CD4-positive, alpha-beta T cell treated with Interleukin-12 subunit alpha and Interleukin-12 subunit beta, for 1 hour (primary cell): ENCODE data around the gene BUD13.

Experiments used
- DNase-seq: peaks from one replicate; pipeline ENCODE4 v3.0.0-alpha.2; 2020

The BUD13 gene

GRCh38 chr11:116712428-116712827 lies 60.4 kb downstream of the BUD13 start:
- DNase-seq, result no peak

DNA sequence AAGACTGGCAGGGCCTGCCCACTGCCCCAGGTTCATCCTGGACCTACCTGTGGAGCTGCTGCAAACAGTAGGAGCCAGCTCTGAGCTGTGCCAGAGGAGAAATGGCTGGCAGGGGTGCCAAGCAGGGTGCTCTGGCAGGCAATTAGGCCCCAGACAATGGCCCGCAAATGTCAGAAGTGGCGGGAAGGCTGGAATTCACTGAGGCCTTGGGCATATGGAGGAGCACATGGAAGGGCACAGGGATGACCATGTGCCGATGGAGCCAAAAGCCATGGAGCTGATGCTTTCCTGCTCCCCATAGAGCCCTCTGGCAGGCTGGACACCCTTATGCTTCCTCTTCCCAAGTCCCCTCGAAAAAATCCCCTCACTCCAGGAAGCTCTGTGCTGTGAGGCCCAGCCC lies 62.0 kb downstream of the BUD13 start:
- DNase-seq, result no peak

- no peak for DNase-seq
These were observed 62.6 kb downstream of the BUD13 start for GRCh38 chr11:116710001-116710674.

- no peak for DNase-seq
These were observed 65.0 kb downstream of the BUD13 start for GRCh38 chr11:116707746-116708145.

DNA sequence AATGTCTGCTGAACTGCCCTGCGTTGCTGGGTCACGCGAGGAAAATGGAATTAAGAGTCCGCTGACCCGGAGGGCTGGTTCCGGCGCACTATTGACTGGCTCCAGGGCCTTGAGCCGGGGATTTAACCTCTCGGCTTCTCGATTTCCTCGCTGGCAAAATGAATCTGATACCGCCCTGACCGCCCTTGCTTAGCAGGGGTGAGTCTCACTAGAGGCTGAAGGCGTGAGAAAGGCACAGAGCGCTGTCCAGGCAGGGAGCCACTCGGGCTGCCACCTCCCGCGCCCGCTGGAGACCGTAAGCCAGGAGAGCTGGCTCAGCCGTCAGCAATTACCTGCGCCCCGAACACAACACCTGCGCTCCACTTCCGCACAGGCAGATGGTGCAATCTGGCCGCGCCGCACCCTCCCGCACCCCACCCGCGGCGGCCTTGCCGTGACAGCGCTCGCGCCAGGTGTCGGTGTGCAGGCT lies 65.6 kb downstream of the BUD13 start:
- DNase-seq, result no peak

- DNase-seq, result no peak
These were observed 69.4 kb downstream of the BUD13 start for GRCh38 chr11:116703421-116703820.

DNA sequence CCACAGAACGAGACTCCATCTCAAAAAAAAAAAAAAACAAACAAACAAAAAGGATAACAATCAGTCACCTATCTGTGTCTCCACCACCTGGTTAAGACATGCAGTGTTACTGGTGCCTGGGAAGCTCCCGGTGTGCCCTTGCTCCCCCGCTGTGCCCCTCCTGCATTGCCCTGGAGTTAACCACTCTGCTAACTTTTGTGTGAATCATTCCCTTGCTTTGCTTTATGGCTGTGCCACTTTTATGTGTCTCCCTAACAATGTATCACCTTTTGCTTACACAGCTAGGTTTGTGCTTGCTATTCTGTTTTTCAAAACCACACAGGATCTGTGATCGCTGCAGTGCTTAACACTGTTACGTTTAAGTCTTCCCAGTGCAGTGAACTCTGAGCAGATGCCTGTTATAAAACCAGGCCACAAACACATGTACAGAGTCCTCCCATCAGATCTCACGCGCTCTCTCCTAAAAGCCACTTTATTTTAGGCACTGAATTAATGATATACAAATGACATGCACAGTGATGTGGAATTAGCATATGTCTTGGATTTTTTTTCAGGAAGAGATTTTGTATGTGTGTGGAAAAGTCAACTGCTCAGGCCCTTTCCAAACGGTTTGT lies 69.9 kb downstream of the BUD13 start:
- DNase-seq, result no peak

GRCh38 chr11:116701876-116702275 lies 70.9 kb downstream of the BUD13 start:
- no peak for DNase-seq

DNA sequence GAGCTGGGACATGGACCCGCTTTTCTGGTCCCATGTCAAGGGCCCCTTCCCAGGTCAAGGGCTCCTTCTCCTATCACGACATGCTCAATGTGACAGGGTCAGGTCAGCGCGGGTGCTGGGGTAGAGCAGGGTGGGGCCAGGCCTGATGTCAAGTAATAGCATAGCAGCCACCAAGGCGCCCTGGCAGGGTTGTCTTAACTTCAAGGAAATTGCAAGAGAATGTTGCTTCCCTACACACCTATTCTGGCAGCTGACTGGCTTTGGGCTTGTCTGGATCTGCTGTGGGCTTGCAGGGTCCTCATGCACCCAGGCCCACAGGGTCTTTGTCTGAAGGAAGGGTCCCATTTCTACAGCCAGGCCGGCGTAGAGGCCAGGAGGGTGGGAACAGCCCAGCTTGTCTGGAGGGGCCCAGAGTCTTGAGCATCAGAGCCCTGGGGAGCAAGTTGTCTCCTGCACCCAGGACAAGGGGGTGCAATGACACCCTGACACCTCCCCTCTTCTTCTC lies 71.4 kb downstream of the BUD13 start:
- DNase-seq, result no peak

GRCh38 chr11:116700586-116701220 lies 72.1 kb downstream of the BUD13 start:
- DNase-seq, result no peak
